Sigmoid colon (tissue), 4 donors: ENCODE results near the gene VAMP2.

Source experiments
- CTCF ChIP-seq, 4 experiments: fragments of 450-650 bp in 3 of 4; fragments of 200-600 bp in 1 of 4; IDR thresholded peaks; one replicate each; pipeline ENCODE4 v1.5.1; 2016 to 2019; ENCODE audit warnings: antibody characterized with exemption in 4 of 4, mild to moderate bottlenecking in 3 of 4, moderate library complexity in 2 of 4
- EP300 ChIP-seq, 4 donors: sonication (generic); formaldehyde crosslinking; IDR thresholded peaks; one replicate each; pipeline ENCODE4 v1.6.1; 2017; ENCODE audit warnings: antibody characterized with exemption in 4 of 4
- POLR2A ChIP-seq, 2 donors: fragments of 450-650 bp; IDR thresholded peaks; one replicate each; pipeline ENCODE4 v1.6.1; 2016; ENCODE audit warnings: antibody characterized with exemption in 2 of 2, mild to moderate bottlenecking in 2 of 2, moderate library complexity in 2 of 2
- POLR2AphosphoS5 ChIP-seq, 4 donors: sonication (generic); formaldehyde crosslinking; IDR thresholded peaks; one replicate each; pipeline ENCODE4 v1.6.1; 2017; ENCODE audit warnings: antibody characterized with exemption in 4 of 4

- TF ChIP-seq CTCF (IDR thresholded peaks at IDR 0.05) (no peak), POLR2A (IDR thresholded peaks at IDR 0.05) (peak; percentile 93 to 97), EP300 (IDR thresholded peaks at IDR 0.05) (peak; percentile 37 to 96 (median 69)), POLR2AphosphoS5 (IDR thresholded peaks at IDR 0.05) (peak; percentile 99)
Observed at GRCh38 chr17:8152112-8152775, 10.5 kb downstream of the VAMP2 start, which contains the start of gene PER1.
